Measurements from ENCODE around the gene BCL7A. TPM values are rescaled to one million over a fixed set of nuclear protein-coding genes. Genes with fewer than 3 reads are reported as not detected.
A peak's percentile ranks its signal among the peaks of the same experiment; 100 is the strongest.

The BCL7A gene
- total RNA-seq, 6 experiments from 2014 or later, result 3.5 to 6.4 (median 4.6) TPM

GRCh38 chr12:122076743-122077495 lies 55.2 kb downstream of the BCL7A start:
- ATAC-seq, result no peak

GRCh38 chr12:122078141-122079032 lies 56.7 kb downstream of the BCL7A start, which contains the start of gene MLXIP:
MLXIP (plus strand) TSS chr12:122078756; CDS start chr12:122078854, 98 bp downstream.
- peak within 1 kb of the TSS; percentile 72 to 89 (median 79) for H3K27ac ChIP-seq
- H3K27me3 ChIP-seq, result no peaks in the 10 kb centered on the region
- H3K4me3 ChIP-seq, result peak within 1 kb of the TSS; percentile 56 to 88 (median 65)
- TF ChIP-seq POLR2A (IDR thresholded peaks at IDR 0.05) (peak; percentile 99), CTCF (IDR thresholded peaks at IDR 0.05) (no peak)
- 0% methylated on average over 2 of the region's 113 CpGs for WGBS (ENCODE audit: insufficient coverage, low coverage, low lambda C conversion rate, missing lambda C conversion rate)
- H3K36me3 ChIP-seq, result no peaks in the 10 kb centered on the region
- peak; percentile 96 to 97 (median 97) for DNase-seq
- H3K4me1 ChIP-seq, result peaks cover 0 to 44% (median 7%) of the 10 kb centered on the region in 4 donors
- peak; percentile 73 to 86 (median 85) for ATAC-seq
- H3K9me3 ChIP-seq, result no peaks in the 10 kb centered on the region
- intact Hi-C loops (cut with DNase I), result no loop called here

More at GRCh38 chr12:122076743-122077495, 55.2 kb downstream of the BCL7A start:
- Histone ChIP-seq H3K36me3 (no peaks in the 10 kb centered on the region), H3K27me3 (no peaks in the 10 kb centered on the region), H3K27ac (no peak overlapping the region), H3K9me3 (no peaks in the 10 kb centered on the region), H3K4me1 (peaks cover 1 to 44% (median 16%) of the 10 kb centered on the region in 4 donors), H3K4me3 (no peak overlapping the region)
- DNase-seq, result no peak
- intact Hi-C loops (cut with DNase I), result no loop called here
- TF ChIP-seq POLR2A (IDR thresholded peaks at IDR 0.05) (no peak), CTCF (IDR thresholded peaks at IDR 0.05) (no peak)
- WGBS (ENCODE audit: insufficient coverage, low coverage, low lambda C conversion rate, missing lambda C conversion rate), result 72% methylated on average over 3 of the region's 10 CpGs

GRCh38 chr12:122079033-122079531 lies 57.4 kb downstream of the BCL7A start:
- TF ChIP-seq POLR2A (IDR thresholded peaks at IDR 0.05) (no peak), CTCF (IDR thresholded peaks at IDR 0.05) (no peak)
- ATAC-seq (peak in 2 of 4 donors; percentile 6 to 41), DNase-seq (peak; percentile 56 to 74 (median 73))
- Histone ChIP-seq H3K36me3 (no peaks in the 10 kb centered on the region), H3K4me3 (peak overlapping the region; percentile 56 to 88 (median 65)), H3K9me3 (no peaks in the 10 kb centered on the region), H3K27me3 (no peaks in the 10 kb centered on the region), H3K27ac (peak overlapping the region; percentile 72 to 89 (median 79)), H3K4me1 (peaks cover 0 to 44% (median 7%) of the 10 kb centered on the region in 4 donors)
- 7% methylated on average over 13 of the region's 38 CpGs for WGBS (ENCODE audit: insufficient coverage, low coverage, low lambda C conversion rate, missing lambda C conversion rate)
- intact Hi-C loops (cut with DNase I), result no loop called here

- Histone ChIP-seq H3K36me3 (no peaks in the 10 kb centered on the region), H3K9me3 (no peaks in the 10 kb centered on the region), H3K4me3 (peak overlapping the region; percentile 56 to 88 (median 65)), H3K4me1 (peaks cover 0 to 44% (median 7%) of the 10 kb centered on the region in 4 donors), H3K27ac (peak overlapping the region; percentile 72 to 89 (median 79)), H3K27me3 (no peaks in the 10 kb centered on the region)
- intact Hi-C loops (cut with DNase I), result no loop called here
- no peak for DNase-seq
- no peak for ATAC-seq
- 5% methylated on average over 10 of the region's 13 CpGs for WGBS (ENCODE audit: insufficient coverage, low coverage, low lambda C conversion rate, missing lambda C conversion rate)
- TF ChIP-seq POLR2A (IDR thresholded peaks at IDR 0.05) (no peak), CTCF (IDR thresholded peaks at IDR 0.05) (no peak)
These were observed 57.9 kb downstream of the BCL7A start for GRCh38 chr12:122079532-122080081.

Data from right lobe of liver (tissue), 6 donors.